ENCODE measurements around the gene TMEM209.

- TF ChIP-seq CTCF (IDR thresholded peaks at IDR 0.05; ENCODE audit: insufficient read depth, low read length), result no peak
- no peak for TF ChIP-seq GABPA (IDR thresholded peaks at IDR 0.05; ENCODE audit: low read depth)
- TF ChIP-seq SPI1 (IDR thresholded peaks at IDR 0.05; ENCODE audit: borderline replicate concordance, low read depth), result no peak
- TF ChIP-seq POLR2AphosphoS5 (IDR thresholded peaks at IDR 0.05; ENCODE audit: low read depth), result no peak
Measured at GRCh38 chr7:130114776-130115175, 90.4 kb downstream of the TMEM209 start.

Measured in HL-60 (cell line).